Right atrium auricular region (tissue), 2 donors: ENCODE data around the gene TEX101. TPM values are rescaled to one million over a fixed set of nuclear protein-coding genes. Genes with fewer than 3 reads are reported as not detected.
"Not testable (repeated sequence)": the region's sequence is repeated elsewhere in the genome, so short reads cannot be mapped to it uniquely, and the experiment has no call there.

Experiments used
- DNase-seq: peaks from one replicate; pipeline ENCODE4 v3.0.0-alpha.2; 2019; ENCODE audit warnings: low spot score
- H3K27ac ChIP-seq, 2 donors: fragments of 200-600 bp; sonication (generic); 1 replicate in 1 of 2; 2 replicates in 1 of 2; pipeline ENCODE4 v1.5.1; 2016 to 2019
- H3K27me3 ChIP-seq, 2 donors: fragments of 200-600 bp; sonication (generic); one replicate each; pipeline versions ENCODE4 v1.5.1 to v1.6.0; 2017 to 2019
- H3K36me3 ChIP-seq: fragments of 200-600 bp; sonication (generic); one replicate; pipeline ENCODE4 v1.5.1; 2016
- H3K4me1 ChIP-seq, 2 donors: fragments of 200-600 bp; sonication (generic); one replicate each; pipeline versions ENCODE4 v1.5.1 to v1.6.0; 2017 to 2019
- H3K4me3 ChIP-seq, 2 donors: fragments of 200-600 bp; sonication (generic); 1 replicate in 1 of 2; 2 replicates in 1 of 2; pipeline ENCODE4 v1.5.1; 2017 to 2019; ENCODE audit warnings: mild to moderate bottlenecking in 1 of 2, moderate library complexity in 1 of 2
- H3K9me3 ChIP-seq, 2 donors: fragments of 200-600 bp; sonication (generic); one replicate each; pipeline ENCODE4 v1.5.1; 2019
- total RNA-seq, 2 donors: library from RNA; depleted of rRNA; stranded (reverse); fragments of >200 nt; gene quantifications; one replicate each; pipeline ENCODE4 v1.1.0, GENCODE V29; 2016
- TF ChIP-seq, protein P1 (sequence below), 2 donors: fragments of 200-600 bp; sonication (generic); IDR thresholded peaks; one replicate each; pipeline ENCODE4 v1.5.1; 2019; ENCODE audit warnings: antibody characterized with exemption in 2 of 2

TEX101 gene
- total RNA-seq, 2 donors from 2014 or later: not detected

- Histone ChIP-seq H3K36me3 (no peaks in the 10 kb centered on the region), H3K4me3 (no peak overlapping the region), H3K9me3 (no peaks in the 10 kb centered on the region), H3K27me3 (no peaks in the 10 kb centered on the region), H3K27ac (no peak overlapping the region), H3K4me1 (no peaks in the 10 kb centered on the region)
- TF ChIP-seq, protein P1, sequence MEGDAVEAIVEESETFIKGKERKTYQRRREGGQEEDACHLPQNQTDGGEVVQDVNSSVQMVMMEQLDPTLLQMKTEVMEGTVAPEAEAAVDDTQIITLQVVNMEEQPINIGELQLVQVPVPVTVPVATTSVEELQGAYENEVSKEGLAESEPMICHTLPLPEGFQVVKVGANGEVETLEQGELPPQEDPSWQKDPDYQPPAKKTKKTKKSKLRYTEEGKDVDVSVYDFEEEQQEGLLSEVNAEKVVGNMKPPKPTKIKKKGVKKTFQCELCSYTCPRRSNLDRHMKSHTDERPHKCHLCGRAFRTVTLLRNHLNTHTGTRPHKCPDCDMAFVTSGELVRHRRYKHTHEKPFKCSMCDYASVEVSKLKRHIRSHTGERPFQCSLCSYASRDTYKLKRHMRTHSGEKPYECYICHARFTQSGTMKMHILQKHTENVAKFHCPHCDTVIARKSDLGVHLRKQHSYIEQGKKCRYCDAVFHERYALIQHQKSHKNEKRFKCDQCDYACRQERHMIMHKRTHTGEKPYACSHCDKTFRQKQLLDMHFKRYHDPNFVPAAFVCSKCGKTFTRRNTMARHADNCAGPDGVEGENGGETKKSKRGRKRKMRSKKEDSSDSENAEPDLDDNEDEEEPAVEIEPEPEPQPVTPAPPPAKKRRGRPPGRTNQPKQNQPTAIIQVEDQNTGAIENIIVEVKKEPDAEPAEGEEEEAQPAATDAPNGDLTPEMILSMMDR (IDR thresholded peaks at IDR 0.05): no peak
- DNase-seq: no peak
Observed at GRCh38 chr19:43380008-43380407, 34.7 kb upstream of the TEX101 start.

GRCh38 chr19:43380771-43381386 is 33.8 kb upstream of the TEX101 start:
- Histone ChIP-seq H3K4me1 (no peaks in the 10 kb centered on the region), H3K27me3 (no peaks in the 10 kb centered on the region), H3K4me3 (no peak overlapping the region), H3K36me3 (no peaks in the 10 kb centered on the region), H3K9me3 (no peaks in the 10 kb centered on the region), H3K27ac (no peak overlapping the region)
- no peak for DNase-seq
- TF ChIP-seq, protein P1 (IDR thresholded peaks at IDR 0.05): no peak

DNA sequence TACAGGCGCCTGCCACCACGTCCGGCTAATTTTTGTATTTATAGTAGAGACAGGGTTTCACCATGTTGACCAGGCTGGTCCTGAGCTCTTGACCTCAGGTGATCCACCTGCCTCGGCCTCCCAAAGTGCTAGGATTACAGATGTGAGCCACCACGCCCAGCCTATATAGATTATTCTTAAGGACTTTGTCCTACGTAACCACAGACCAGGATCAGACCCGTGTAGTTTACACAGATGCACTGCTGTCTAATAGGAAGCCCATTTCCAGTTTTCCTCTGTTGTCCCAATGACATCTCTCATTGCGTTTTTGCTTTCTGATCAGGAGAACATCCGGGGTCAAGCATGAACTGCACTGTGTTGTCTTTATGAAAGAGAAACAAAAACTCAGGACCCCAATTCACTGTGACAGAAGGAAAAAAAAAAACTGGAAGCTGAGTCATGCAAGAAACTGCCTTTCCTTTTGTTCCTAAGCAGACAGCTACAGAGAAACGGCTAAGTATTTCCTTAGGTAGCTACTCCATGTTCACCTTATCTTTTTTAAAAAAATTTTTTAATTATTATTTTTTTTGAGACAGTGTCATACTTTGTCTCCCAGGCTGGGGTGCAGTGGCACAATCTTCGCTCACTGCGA is 32.0 kb upstream of the TEX101 start:
- not testable (repeated sequence) for H3K27ac ChIP-seq, DNase-seq, H3K9me3 ChIP-seq, H3K4me3 ChIP-seq, H3K36me3 ChIP-seq, H3K27me3 ChIP-seq, H3K4me1 ChIP-seq

DNA sequence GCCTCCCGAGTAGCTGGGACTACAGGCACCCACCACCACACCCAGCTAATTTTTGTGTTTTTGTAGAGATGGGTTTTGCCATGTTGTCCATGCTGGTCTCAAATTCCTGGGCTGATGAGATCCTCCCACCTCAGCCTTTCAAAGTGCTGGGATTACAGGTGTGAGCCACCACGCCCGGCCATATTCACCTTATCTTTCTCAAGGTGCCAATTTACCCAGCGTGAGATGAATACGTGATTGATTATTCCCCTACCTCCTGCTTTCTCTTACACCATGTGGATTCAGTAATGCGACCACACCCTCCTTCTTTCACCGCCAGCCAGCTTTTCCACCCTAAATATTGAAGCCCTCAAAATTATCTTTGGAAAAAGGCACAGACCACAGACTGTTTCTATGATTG is 31.4 kb upstream of the TEX101 start:
- DNase-seq, H3K27me3 ChIP-seq, H3K9me3 ChIP-seq, H3K36me3 ChIP-seq, H3K4me3 ChIP-seq, H3K4me1 ChIP-seq, H3K27ac ChIP-seq: not testable (repeated sequence)

GRCh38 chr19:43383759-43384158 is 30.9 kb upstream of the TEX101 start:
- H3K27ac ChIP-seq, H3K4me1 ChIP-seq, H3K4me3 ChIP-seq, H3K27me3 ChIP-seq, H3K36me3 ChIP-seq, DNase-seq, H3K9me3 ChIP-seq: not testable (repeated sequence)

DNA sequence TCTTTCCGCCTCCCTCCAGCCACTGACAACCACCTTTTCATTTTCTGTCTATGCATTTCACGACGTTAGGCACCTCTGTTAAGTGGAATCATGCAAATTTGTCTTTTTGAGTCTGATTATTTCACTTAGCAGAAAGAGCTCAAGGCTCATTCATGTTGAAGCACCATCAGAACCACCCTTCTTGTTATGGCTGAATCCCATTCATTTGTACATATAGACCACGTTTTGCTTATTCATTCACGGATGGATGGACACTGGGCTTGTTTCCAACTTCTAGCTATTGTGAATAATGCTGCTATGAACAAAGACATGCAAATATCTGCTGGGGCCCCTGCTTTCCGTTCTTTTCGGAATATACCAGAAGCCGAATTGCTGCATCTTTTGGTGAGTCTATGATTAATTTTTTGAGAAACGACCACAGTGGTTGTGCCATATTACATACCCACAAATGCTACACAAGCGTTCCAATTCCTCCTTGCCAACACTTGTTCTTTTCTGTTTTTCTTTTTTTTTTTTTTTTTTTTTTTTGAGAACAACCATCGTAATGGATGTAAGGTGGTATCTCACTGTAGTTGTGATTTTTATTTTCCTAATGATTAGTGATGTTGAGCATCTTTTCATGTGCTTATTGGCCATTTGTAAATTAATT is 23.7 kb upstream of the TEX101 start:
- not testable (repeated sequence) for H3K36me3 ChIP-seq, DNase-seq, H3K4me3 ChIP-seq, H3K4me1 ChIP-seq, H3K27ac ChIP-seq, H3K27me3 ChIP-seq, H3K9me3 ChIP-seq

GRCh38 chr19:43391552-43391935 is 23.1 kb upstream of the TEX101 start:
- H3K27me3 ChIP-seq, H3K4me3 ChIP-seq, H3K9me3 ChIP-seq, H3K36me3 ChIP-seq, DNase-seq, H3K27ac ChIP-seq, H3K4me1 ChIP-seq: not testable (repeated sequence)

DNA sequence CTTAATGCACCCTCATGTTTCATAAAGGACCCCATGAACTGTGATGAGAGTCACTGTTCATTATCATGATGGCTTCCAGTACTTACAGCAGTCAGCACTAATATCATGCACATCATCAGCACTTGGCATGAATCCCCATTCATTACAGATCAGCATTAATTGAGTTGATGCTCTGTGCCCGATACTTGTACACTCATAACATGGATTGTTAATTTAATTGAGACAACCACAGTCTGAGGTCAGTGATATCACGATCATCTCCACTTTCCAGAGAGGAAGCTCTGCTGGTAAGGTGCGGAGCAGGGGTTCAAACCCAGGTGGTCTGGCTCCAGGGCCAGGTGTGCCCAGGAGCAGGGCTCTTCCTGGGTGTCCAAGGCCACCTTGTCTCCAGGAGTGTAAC is 21.2 kb upstream of the TEX101 start:
- not testable (repeated sequence) for H3K9me3 ChIP-seq, H3K27me3 ChIP-seq, H3K36me3 ChIP-seq, H3K4me1 ChIP-seq, H3K4me3 ChIP-seq, H3K27ac ChIP-seq, DNase-seq

DNA sequence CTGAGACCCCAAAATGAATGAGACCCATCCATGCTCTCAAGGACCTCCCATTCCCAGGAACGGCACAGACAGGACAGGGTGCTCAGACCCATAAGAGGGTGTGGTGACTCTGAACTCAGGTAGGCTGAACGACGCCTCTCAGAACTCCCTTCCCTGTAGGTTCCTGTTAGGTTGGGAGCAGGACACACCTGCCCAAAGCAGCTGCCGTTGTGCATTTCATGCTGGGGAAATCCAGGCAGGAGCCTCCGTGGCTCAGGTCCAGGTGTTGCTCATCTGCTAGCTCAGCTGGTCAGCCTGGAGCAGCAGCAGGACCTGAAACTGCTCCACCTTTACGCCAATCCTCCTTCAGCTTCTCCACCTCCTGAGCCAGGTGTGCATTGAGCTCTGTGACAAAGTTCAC is 19.1 kb upstream of the TEX101 start:
- no peaks in the 10 kb centered on the region for H3K27me3 ChIP-seq

More for the DNA sequence above, 19.1 kb upstream of the TEX101 start:
- Histone ChIP-seq H3K4me1 (no peaks in the 10 kb centered on the region), H3K4me3 (no peak overlapping the region), H3K9me3 (no peaks in the 10 kb centered on the region), H3K27ac (no peak overlapping the region), H3K36me3 (no peaks in the 10 kb centered on the region)
- DNase-seq: no peak
- TF ChIP-seq, protein P1 (IDR thresholded peaks at IDR 0.05): no peak
